ENCODE measurements around the gene ABHD2. TPM values are rescaled to one million over a fixed set of nuclear protein-coding genes. Genes with fewer than 3 reads are reported as not detected.

ABHD2 gene
- total RNA-seq, 1 donor from 2014 or later, result 32.9 TPM

- no peak overlapping the region for H3K4me3 ChIP-seq (ENCODE audit: low read depth, low read length)
- TF ChIP-seq CTCF (conservative IDR thresholded peaks at IDR 0.05; ENCODE audit: low read depth, low read length), result no peak
- DNase-seq (ENCODE audit: low read depth), result no peak
These were observed 73.4 kb downstream of the ABHD2 start for GRCh38 chr15:89161666-89162065.

GRCh38 chr15:89163271-89164055 lies 75.2 kb downstream of the ABHD2 start:
- no peak for TF ChIP-seq CTCF (conservative IDR thresholded peaks at IDR 0.05; ENCODE audit: low read depth, low read length)
- H3K4me3 ChIP-seq (ENCODE audit: low read depth, low read length), result no peak overlapping the region

GRCh38 chr15:89164712-89165211 lies 76.5 kb downstream of the ABHD2 start:
- no peak for DNase-seq (ENCODE audit: low read depth)
- no peak for TF ChIP-seq CTCF (conservative IDR thresholded peaks at IDR 0.05; ENCODE audit: low read depth, low read length)
- no peak overlapping the region for H3K4me3 ChIP-seq (ENCODE audit: low read depth, low read length)

More at GRCh38 chr15:89163271-89164055, 75.2 kb downstream of the ABHD2 start:
- no peak for DNase-seq (ENCODE audit: low read depth)

GRCh38 chr15:89165677-89166076 lies 77.4 kb downstream of the ABHD2 start:
- TF ChIP-seq CTCF (conservative IDR thresholded peaks at IDR 0.05; ENCODE audit: low read depth, low read length), result no peak
- no peak for DNase-seq (ENCODE audit: low read depth)
- H3K4me3 ChIP-seq (ENCODE audit: low read depth, low read length), result no peak overlapping the region

GRCh38 chr15:89167267-89168176 lies 79.3 kb downstream of the ABHD2 start:
- no peak overlapping the region for H3K4me3 ChIP-seq (ENCODE audit: low read depth, low read length)
- no peak for TF ChIP-seq CTCF (conservative IDR thresholded peaks at IDR 0.05; ENCODE audit: low read depth, low read length)
- DNase-seq (ENCODE audit: low read depth), result peak; percentile 31

GRCh38 chr15:89168316-89168833 lies 80.1 kb downstream of the ABHD2 start:
- no peak for TF ChIP-seq CTCF (conservative IDR thresholded peaks at IDR 0.05; ENCODE audit: low read depth, low read length)
- H3K4me3 ChIP-seq (ENCODE audit: low read depth, low read length), result no peak overlapping the region
- no peak for DNase-seq (ENCODE audit: low read depth)

All from epithelial cell of proximal tubule (primary cell).